Left ventricle myocardium inferior (tissue), 1 donor: ENCODE measurements around the gene PHEX. TPM values are rescaled to one million over a fixed set of nuclear protein-coding genes. Genes with fewer than 3 reads are reported as not detected.

Experiments used
- DNase-seq: peaks from one replicate; pipeline ENCODE4 v3.0.0-alpha.2; 2020
- H3K27ac ChIP-seq: fragments of 200-600 bp; replicated peaks from 2 replicates; pipeline ENCODE4 v1.8.0; 2021
- H3K27me3 ChIP-seq: fragments of 200-600 bp; 2 replicates; pipeline ENCODE4 v1.8.0; 2021; ENCODE audit warnings: low read depth
- H3K36me3 ChIP-seq: fragments of 200-600 bp; 2 replicates; pipeline ENCODE4 v1.8.0; 2021
- H3K4me1 ChIP-seq: fragments of 200-600 bp; 2 replicates; pipeline ENCODE4 v1.8.0; 2021
- H3K4me3 ChIP-seq: fragments of 200-600 bp; 2 replicates; pipeline ENCODE4 v1.8.0; 2021; ENCODE audit warnings: mild to moderate bottlenecking, moderate library complexity
- H3K9me3 ChIP-seq: fragments of 200-600 bp; replicated peaks from 2 replicates; pipeline ENCODE4 v1.8.0; 2021
- CTCF ChIP-seq: fragments of 200-600 bp; IDR thresholded peaks from 2 replicates; pipeline ENCODE4 v1.8.0; 2021; ENCODE audit warnings: antibody characterized with exemption, mild to moderate bottlenecking, borderline replicate concordance
- intact Hi-C: fragments of 100-400 bp; cut with micrococcal nuclease; formaldehyde crosslinking; loops from one replicate; pipeline ENCODE4 v1.11.0; 2022
- total RNA-seq: library from RNA; stranded (reverse); fragmentation: NEBNext Ultra II Directional; extraction: Animal tissue kit (Norgen Biotek cat#: 25700); gene quantifications from one replicate; pipeline ENCODE4 v1.2.1, GENCODE V29; 2021
- donor health status: DM: no; HTN: yes; CAD: no; lungs with severe emphysema.

Gene PHEX
- total RNA-seq, 1 donor from 2014 or later, result 0.03 TPM

DNA sequence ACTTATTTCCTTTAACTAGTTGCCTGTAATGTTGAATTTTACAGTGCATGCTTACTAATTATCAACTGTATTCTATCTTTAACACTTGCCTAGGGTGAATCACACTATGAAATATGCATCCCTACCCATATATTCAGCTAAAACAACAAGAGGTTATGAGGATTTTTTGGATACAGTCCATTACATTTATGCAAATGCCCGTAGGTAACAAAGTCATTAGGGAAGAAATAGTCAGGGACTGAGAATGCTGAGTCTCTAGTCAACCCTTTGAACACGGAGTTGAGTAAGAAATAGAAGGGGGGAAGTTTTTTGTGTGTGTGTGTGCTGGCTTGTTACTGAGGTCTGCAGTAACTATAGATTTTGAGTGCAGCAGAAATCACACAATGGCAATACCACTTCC lies 214.5 kb downstream of the PHEX start:
- Histone ChIP-seq H3K9me3 (no peaks in the 10 kb centered on the region), H3K36me3 (no peaks in the 10 kb centered on the region), H3K4me3 (no peak overlapping the region), H3K4me1 (no peaks in the 10 kb centered on the region), H3K27ac (no peak overlapping the region), H3K27me3 (no peaks in the 10 kb centered on the region)
- TF ChIP-seq CTCF, result no peak
- DNase-seq, result no peak
- intact Hi-C loops, result no loop called here

GRCh38 chrX:22247169-22247568 lies 215.0 kb downstream of the PHEX start:
- intact Hi-C loops, result no loop called here
- Histone ChIP-seq H3K27me3 (no peaks in the 10 kb centered on the region), H3K36me3 (no peaks in the 10 kb centered on the region), H3K4me3 (no peak overlapping the region), H3K4me1 (no peaks in the 10 kb centered on the region), H3K9me3 (no peaks in the 10 kb centered on the region), H3K27ac (no peak overlapping the region)
- DNase-seq, result no peak
- TF ChIP-seq CTCF, result no peak

DNA sequence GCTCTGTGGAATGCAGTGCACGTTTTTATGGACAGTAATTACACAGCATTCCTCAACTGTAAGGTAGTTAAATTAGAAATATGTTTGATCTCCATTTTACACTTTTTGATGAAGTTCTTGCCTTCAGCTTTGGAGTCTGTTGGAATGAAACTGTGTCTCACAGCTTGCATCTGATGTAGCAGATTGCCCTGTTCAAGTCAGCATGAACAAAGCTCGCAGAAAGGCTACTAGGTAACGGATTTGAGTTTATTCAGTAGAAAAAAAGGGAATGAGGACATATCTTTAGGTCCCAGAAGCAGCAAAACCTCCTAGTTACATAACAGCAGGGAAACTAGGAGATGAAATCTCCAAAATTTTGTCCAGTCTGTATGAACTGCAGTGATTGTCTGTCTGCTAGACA lies 216.3 kb downstream of the PHEX start:
- no peak overlapping the region for H3K27ac ChIP-seq
- no peaks in the 10 kb centered on the region for H3K27me3 ChIP-seq
- intact Hi-C loops, result no loop called here
- no peak overlapping the region for H3K4me3 ChIP-seq
- no peaks in the 10 kb centered on the region for H3K36me3 ChIP-seq
- H3K9me3 ChIP-seq, result no peaks in the 10 kb centered on the region
- TF ChIP-seq CTCF, result no peak
- no peaks in the 10 kb centered on the region for H3K4me1 ChIP-seq
- no peak for DNase-seq

DNA sequence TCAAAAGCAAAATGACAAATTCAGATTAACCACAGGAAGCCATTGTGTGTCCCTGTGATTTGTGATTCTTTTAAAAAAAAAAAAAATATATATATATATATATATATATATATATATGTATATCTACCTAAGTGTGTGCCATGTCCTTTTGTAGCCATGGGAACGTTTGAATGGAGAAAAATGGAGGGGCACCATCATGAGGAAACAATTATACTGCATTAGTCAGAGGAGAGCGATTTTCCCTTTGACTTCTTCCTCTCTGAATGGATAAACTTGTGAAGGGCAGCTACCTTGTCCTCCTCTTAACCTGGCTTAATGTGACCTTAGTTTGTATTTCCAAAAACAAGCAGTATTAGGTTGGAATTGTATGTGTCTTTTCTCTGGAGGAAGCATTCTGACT lies 217.2 kb downstream of the PHEX start:
- no peaks in the 10 kb centered on the region for H3K27me3 ChIP-seq
- intact Hi-C loops, result no loop called here
- TF ChIP-seq CTCF, result no peak
- no peaks in the 10 kb centered on the region for H3K4me1 ChIP-seq
- no peak overlapping the region for H3K4me3 ChIP-seq
- no peak for DNase-seq
- H3K9me3 ChIP-seq, result no peaks in the 10 kb centered on the region
- H3K27ac ChIP-seq, result no peak overlapping the region
- no peaks in the 10 kb centered on the region for H3K36me3 ChIP-seq

GRCh38 chrX:22268706-22269105 lies 236.6 kb downstream of the PHEX start:
- Histone ChIP-seq H3K4me1 (no peaks in the 10 kb centered on the region), H3K27me3 (no peaks in the 10 kb centered on the region), H3K9me3 (no peaks in the 10 kb centered on the region), H3K27ac (no peak overlapping the region), H3K36me3 (no peaks in the 10 kb centered on the region), H3K4me3 (no peak overlapping the region)
- intact Hi-C loops, result no loop called here
- no peak for DNase-seq
- no peak for TF ChIP-seq CTCF

DNA sequence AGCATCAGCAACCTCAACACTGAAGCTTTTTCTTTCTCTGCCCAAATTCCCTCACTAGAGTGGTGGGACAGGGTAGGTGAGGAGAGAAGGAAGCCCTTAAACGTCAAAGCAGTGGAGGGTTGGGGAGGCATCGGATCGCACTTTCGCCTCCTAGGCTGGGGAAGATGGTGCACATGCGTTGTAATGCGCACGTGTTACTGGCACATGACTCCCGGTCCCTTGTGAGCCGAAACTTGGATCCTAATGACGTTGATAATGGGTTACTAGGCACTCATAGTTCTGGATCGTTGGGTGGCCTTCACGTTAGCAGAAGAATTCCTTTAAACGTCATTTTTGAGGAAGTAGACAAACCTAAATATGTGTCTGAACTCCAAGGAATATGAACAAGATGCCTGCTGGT lies 240.5 kb downstream of the PHEX start, which contains the start of gene CBLL2:
TSS of gene CBLL2 (plus strand) at position 301 of the 400 bp plus-strand sequence. CDS start at position 380, 79 bp downstream.
- no peaks in the 10 kb centered on the region for H3K9me3 ChIP-seq
- H3K27ac ChIP-seq, result no peak within 1 kb of the TSS
- H3K36me3 ChIP-seq, result no peaks in the 10 kb centered on the region
- DNase-seq, result no peak
- no peaks in the 10 kb centered on the region for H3K27me3 ChIP-seq
- no peaks in the 10 kb centered on the region for H3K4me1 ChIP-seq
- H3K4me3 ChIP-seq, result no peak within 1 kb of the TSS
- TF ChIP-seq CTCF, result no peak
- intact Hi-C loops, result no loop called here
